GM08714 (cell line): Measurements from ENCODE around the gene ADGRG2.
A peak's percentile ranks its signal among the peaks of the same experiment; 100 is the strongest.
"Not testable (repeated sequence)": the region's sequence is repeated elsewhere in the genome, so short reads cannot be mapped to it uniquely, and the experiment has no call there.

Experiments used
- H3K4me3 ChIP-seq: fragments of 200-500 bp; sonication (Bioruptor generic); 2 replicates; pipeline ENCODE4 v1.5.1; 2014; ENCODE audit warnings: mild to moderate bottlenecking, low read length, inconsistent platforms
- ZNF274 ChIP-seq: IDR thresholded peaks from 2 replicates; pipeline ENCODE4 v1.6.1; 2012; ENCODE audit warnings: mild to moderate bottlenecking, low read depth, low read length

ADGRG2 gene

GRCh38 chrX:18997916-18998315 lies 124.4 kb downstream of the ADGRG2 start:
- TF ChIP-seq ZNF274: no peak
- no peak overlapping the region for H3K4me3 ChIP-seq

DNA sequence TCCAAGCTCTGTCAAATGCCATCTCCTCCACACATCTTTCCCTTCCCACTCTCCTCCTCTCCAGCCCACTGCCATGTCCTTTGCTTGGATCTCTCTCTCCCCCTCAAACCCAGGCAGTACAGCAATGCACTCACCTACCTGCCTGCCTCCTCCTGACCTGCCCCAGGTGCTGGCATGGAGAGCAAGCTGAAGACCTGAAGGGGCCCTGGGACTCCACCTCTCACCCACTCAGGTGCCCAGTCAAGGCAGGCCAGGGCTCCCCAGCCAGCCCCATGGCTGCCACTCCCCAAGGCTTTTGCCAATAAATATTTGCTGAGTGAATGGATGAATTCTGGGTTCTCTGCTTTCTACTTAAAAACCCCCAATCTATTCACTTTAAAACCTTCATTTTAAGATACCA lies 125.7 kb downstream of the ADGRG2 start:
- H3K4me3 ChIP-seq: no peak overlapping the region
- no peak for TF ChIP-seq ZNF274

- H3K4me3 ChIP-seq: no peak overlapping the region
- TF ChIP-seq ZNF274: no peak
Measured at GRCh38 chrX:18995221-18995620, 127.0 kb downstream of the ADGRG2 start.

DNA sequence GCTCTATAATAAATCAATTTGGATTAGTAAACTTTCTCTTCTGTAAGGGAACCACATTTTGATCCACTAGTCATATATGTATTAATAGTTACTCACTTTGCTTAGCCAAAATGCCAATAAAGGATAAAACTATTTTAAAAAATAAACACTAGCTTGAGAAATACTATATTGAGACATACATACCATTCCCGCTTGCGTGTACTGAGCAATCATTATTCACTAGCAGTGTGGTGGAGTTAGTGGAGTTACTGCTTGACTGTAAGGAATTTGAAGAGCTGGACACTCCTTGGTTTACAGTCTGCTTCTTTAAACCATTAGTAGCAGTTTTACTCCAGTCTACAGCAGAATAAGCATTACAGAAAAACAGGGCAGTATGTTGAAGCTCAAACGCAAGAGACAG lies 127.6 kb downstream of the ADGRG2 start:
- no peak overlapping the region for H3K4me3 ChIP-seq

DNA sequence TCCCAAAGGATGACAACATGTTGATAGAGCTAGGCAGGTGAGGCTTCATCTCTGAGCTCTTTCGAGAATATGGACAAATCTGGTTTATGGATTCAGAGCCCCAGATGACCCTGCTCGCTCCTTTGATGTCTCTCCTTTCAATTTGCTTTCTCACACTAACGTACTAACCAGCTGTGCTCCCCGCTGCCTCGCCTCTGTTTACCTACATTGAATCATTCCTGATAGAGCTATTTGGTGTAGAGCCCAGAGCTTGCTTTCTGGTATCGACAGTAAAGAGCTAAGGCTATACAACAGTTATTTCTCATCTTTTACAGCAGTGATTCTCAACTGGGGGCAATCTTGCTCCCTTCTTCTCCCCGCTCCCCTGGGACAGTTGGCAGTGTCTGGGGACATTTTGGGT lies 129.4 kb downstream of the ADGRG2 start:
- no peak for TF ChIP-seq ZNF274

More for the DNA sequence above, 127.6 kb downstream of the ADGRG2 start:
- no peak for TF ChIP-seq ZNF274

GRCh38 chrX:18985186-18985435 lies 137.2 kb downstream of the ADGRG2 start:
- no peak for TF ChIP-seq ZNF274
- H3K4me3 ChIP-seq: peak overlapping the region; percentile 72

More for the DNA sequence above, 129.4 kb downstream of the ADGRG2 start:
- no peak overlapping the region for H3K4me3 ChIP-seq

- no peak for TF ChIP-seq ZNF274
- H3K4me3 ChIP-seq: peak overlapping the region; percentile 72
Measured at GRCh38 chrX:18984381-18985185, 137.7 kb downstream of the ADGRG2 start.

- peak within 1 kb of the TSS; percentile 72 for H3K4me3 ChIP-seq
- no peak for TF ChIP-seq ZNF274
Measured at GRCh38 chrX:18983666-18984380, 138.4 kb downstream of the ADGRG2 start, which contains the start of gene PHKA2. PHKA2 (minus strand) TSS chrX:18984114; CDS start chrX:18983932, 182 bp downstream.

- H3K4me3 ChIP-seq: no peak overlapping the region
- TF ChIP-seq ZNF274: no peak
Measured at GRCh38 chrX:18981124-18981807, 141.0 kb downstream of the ADGRG2 start.

GRCh38 chrX:18980262-18980661 lies 142.0 kb downstream of the ADGRG2 start:
- not testable (repeated sequence) for H3K4me3 ChIP-seq

GRCh38 chrX:18974993-18975392 lies 147.3 kb downstream of the ADGRG2 start:
- TF ChIP-seq ZNF274: no peak

DNA sequence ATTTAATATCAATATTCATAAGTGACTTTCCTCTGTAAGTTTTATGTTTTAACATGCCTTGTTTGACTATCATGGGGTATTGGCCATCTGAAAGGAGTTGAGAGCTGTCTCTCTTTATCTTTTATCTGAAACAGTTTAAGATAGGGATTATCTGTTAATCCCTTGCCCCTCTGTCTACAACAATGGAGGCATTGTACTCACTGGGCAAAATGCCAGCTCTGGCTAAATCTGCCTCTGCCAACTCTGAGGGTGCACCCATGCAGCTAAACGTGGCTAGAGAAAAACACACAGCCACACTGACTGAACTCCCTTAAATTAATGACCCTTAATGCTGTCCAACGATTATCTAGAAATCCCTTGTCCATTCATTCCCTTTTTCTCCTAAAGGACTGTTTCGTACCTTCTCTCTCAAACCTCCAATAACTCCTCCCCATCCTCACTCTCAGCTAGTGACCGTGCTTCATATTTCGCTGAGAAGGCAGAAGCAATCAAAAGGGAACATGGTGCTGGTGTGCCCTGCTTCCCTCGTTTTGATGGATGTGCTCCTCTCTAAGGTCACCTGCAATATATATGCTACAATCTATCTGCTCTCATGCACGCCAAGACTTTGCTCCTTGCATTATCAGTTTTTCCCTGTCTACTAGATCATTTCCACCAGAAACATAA lies 148.6 kb downstream of the ADGRG2 start:
- TF ChIP-seq ZNF274: no peak
- no peak overlapping the region for H3K4me3 ChIP-seq

More at GRCh38 chrX:18974993-18975392, 147.3 kb downstream of the ADGRG2 start:
- H3K4me3 ChIP-seq: no peak overlapping the region

DNA sequence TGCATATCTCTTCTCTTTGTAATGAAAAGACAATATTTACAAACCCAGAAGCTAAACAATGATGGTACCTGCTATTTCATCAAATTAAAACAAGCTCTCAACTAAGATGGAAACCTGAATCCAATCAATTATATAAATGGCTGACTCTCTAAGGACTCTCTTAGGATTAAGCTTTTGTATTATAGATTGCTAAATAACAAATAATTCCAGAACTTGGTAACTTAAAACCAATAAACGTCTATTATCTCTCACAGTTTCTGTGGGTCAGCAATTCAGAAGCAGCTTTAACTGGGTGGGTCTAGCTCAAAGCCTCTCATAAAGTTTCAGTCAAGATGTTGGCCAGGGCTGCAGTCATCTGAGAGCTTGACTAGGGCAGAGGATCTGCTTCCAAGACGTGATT lies 150.8 kb downstream of the ADGRG2 start:
- no peak overlapping the region for H3K4me3 ChIP-seq
- TF ChIP-seq ZNF274: no peak

DNA sequence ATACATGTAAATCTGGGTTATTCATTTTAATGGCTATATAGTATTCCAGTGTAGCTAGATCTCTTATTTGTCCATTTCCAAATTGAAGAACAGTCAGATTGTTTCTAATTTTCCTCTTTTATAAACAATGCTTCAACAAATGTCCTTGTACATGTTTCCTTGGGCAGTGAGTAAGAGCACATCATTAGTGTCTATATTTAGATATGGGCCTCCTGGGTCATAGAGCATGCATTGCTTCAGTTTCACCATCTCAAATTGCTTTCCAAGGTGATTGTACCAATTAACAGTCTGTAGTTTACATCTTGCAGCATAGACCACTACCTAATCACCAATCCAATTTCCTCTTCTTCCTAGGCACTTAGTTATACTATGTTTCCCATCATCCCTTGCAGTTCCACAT lies 151.8 kb downstream of the ADGRG2 start:
- TF ChIP-seq ZNF274: no peak
- H3K4me3 ChIP-seq: no peak overlapping the region
